ENCODE results near the gene USP17L27.

DNA sequence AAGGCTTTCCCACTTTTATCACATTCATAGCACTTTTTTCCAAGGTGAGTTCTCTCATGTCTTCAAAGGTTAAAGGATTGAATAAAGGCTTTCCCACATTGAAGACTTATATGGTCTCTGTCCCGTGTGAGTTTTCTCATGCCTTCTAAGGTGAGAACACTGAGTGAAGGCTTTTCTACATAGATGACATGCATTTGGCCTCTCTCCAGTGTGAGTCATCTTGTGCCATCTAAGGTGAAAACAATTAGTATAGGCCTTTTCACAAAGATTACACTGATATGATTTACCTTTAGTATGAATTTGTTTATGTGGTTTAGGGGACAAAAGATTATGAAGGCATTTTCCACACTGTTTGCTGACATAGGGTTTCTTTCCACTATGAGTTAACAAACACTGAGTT is 40.2 kb downstream of the USP17L27 start:
- TF ChIP-seq, protein P1, sequence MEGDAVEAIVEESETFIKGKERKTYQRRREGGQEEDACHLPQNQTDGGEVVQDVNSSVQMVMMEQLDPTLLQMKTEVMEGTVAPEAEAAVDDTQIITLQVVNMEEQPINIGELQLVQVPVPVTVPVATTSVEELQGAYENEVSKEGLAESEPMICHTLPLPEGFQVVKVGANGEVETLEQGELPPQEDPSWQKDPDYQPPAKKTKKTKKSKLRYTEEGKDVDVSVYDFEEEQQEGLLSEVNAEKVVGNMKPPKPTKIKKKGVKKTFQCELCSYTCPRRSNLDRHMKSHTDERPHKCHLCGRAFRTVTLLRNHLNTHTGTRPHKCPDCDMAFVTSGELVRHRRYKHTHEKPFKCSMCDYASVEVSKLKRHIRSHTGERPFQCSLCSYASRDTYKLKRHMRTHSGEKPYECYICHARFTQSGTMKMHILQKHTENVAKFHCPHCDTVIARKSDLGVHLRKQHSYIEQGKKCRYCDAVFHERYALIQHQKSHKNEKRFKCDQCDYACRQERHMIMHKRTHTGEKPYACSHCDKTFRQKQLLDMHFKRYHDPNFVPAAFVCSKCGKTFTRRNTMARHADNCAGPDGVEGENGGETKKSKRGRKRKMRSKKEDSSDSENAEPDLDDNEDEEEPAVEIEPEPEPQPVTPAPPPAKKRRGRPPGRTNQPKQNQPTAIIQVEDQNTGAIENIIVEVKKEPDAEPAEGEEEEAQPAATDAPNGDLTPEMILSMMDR (conservative IDR thresholded peaks at IDR 0.05), result no peak
- TF ChIP-seq EZH2 (IDR thresholded peaks at IDR 0.05; ENCODE audit: low read depth), result no peak
